ENCODE measurements around the gene ROR1. TPM values are rescaled to one million over a fixed set of nuclear protein-coding genes. Genes with fewer than 3 reads are reported as not detected.

ROR1 gene
- polyA plus RNA-seq, 1 of the 3 experiments (the other 2 are of a cell fraction), result 4.0 TPM

DNA sequence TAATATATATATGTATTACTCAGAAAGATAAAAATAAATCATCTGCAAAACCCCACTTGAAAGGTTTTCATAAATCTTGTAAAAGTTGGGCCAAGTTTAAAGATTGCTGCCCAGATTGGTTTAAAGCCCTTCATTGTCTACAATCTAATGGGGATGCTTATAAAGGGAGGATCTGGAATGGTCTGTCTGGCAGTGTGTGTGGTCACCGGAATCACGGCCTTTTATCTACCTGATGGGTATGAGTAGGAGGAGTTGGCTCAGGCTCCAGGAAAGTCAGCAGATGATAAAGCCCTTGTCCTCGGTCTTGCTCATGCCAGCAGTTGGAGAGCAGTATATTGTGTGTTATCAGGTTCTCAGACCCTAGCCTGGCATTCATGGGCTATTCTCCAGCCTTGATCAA is 197.7 kb downstream of the ROR1 start (continued):
- TF ChIP-seq, protein P1, sequence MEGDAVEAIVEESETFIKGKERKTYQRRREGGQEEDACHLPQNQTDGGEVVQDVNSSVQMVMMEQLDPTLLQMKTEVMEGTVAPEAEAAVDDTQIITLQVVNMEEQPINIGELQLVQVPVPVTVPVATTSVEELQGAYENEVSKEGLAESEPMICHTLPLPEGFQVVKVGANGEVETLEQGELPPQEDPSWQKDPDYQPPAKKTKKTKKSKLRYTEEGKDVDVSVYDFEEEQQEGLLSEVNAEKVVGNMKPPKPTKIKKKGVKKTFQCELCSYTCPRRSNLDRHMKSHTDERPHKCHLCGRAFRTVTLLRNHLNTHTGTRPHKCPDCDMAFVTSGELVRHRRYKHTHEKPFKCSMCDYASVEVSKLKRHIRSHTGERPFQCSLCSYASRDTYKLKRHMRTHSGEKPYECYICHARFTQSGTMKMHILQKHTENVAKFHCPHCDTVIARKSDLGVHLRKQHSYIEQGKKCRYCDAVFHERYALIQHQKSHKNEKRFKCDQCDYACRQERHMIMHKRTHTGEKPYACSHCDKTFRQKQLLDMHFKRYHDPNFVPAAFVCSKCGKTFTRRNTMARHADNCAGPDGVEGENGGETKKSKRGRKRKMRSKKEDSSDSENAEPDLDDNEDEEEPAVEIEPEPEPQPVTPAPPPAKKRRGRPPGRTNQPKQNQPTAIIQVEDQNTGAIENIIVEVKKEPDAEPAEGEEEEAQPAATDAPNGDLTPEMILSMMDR (IDR thresholded peaks at IDR 0.05), result no peak

DNA sequence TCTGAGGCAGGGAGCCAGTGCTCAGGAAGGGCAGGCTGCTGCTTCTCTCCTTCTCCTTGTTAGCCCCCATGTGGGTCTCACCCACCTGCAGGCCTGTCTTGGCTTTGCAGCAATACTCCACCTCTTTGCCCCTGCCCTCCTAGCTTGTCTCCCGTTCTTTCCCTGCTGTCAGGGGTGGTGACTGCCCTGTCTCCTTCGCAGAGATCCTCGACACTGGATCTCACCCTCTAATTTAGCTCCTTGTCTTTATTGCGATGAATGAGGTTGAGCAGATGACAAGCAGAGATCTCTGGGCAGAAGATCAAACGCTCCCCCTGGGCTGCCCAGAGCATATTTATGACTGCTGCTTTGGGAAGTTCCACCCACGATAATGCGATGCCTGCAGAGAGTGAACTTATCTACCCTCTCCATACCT is 199.2 kb downstream of the ROR1 start:
- Histone ChIP-seq H3K4me3 (ENCODE audit: low read depth in 2 of 2, low read length in 1 of 2) (no peak overlapping the region), H3K9ac (no peak overlapping the region), H3F3A (replicated peaks; ENCODE audit: insufficient read depth) (peaks cover 4% of the 10 kb centered on the region), H4K20me1 (ENCODE audit: insufficient read depth) (no peaks in the 10 kb centered on the region), H3K27me3 (ENCODE audit: insufficient read depth) (no peaks in the 10 kb centered on the region), H3K4me1 (ENCODE audit: control insufficient read depth in 1 of 2, insufficient read depth in 2 of 2, low read depth in 1 of 2, low read length in 1 of 2) (peaks cover 0 to 8% of the 10 kb centered on the region in 2 experiments; a peak in 2 of 4 replicates), H3K9me3 (no peaks in the 10 kb centered on the region), H3K79me2 (ENCODE audit: insufficient read depth) (no peaks in the 10 kb centered on the region), H2AFZ (ENCODE audit: low read depth) (no peak overlapping the region), H3K4me2 (no peak overlapping the region), H3K9me2 (no peaks in the 10 kb centered on the region), H3K27ac (ENCODE audit: low read depth in 2 of 2, low read length in 1 of 2) (no peak overlapping the region), H3K36me3 (replicated peaks in 1 of 2; ENCODE audit: control insufficient read depth in 1 of 2, insufficient read depth in 2 of 2, low read length in 1 of 2) (no peaks in the 10 kb centered on the region)
- POLR2A ChIA-PET, result no interaction called here
- TF ChIP-seq EP300 (IDR thresholded peaks at IDR 0.05; ENCODE audit: borderline replicate concordance in 1 of 2, low read depth in 1 of 2, low read length in 1 of 2) (no peak), MXI1 (IDR thresholded peaks at IDR 0.05; ENCODE audit: low read depth, low read length) (no peak), GATA2 (CRISPR knock-in tag; IDR thresholded peaks at IDR 0.05) (no peak), GABPA (IDR thresholded peaks at IDR 0.05; ENCODE audit: low read depth) (no peak), YY1 (IDR thresholded peaks at IDR 0.05; ENCODE audit: low read depth) (no peak), RFX5 (IDR thresholded peaks at IDR 0.05; ENCODE audit: low read length) (no peak), NRF1 (IDR thresholded peaks at IDR 0.05; ENCODE audit: low read depth, low read length) (no peak), JUND (IDR thresholded peaks at IDR 0.05) (no peak), RCOR1 (IDR thresholded peaks at IDR 0.05; ENCODE audit: low read length) (no peak), TCF12 (IDR thresholded peaks at IDR 0.05) (no peak), SMC3 (IDR thresholded peaks at IDR 0.05; ENCODE audit: low read depth, low read length) (no peak), SIN3A (IDR thresholded peaks at IDR 0.05; ENCODE audit: borderline replicate concordance, low read depth, low read length) (no peak)
- TF ChIP-seq, protein P2, sequence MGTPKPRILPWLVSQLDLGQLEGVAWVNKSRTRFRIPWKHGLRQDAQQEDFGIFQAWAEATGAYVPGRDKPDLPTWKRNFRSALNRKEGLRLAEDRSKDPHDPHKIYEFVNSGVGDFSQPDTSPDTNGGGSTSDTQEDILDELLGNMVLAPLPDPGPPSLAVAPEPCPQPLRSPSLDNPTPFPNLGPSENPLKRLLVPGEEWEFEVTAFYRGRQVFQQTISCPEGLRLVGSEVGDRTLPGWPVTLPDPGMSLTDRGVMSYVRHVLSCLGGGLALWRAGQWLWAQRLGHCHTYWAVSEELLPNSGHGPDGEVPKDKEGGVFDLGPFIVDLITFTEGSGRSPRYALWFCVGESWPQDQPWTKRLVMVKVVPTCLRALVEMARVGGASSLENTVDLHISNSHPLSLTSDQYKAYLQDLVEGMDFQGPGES (IDR thresholded peaks at IDR 0.05; ENCODE audit: low read depth, low read length), result no peak
- TF ChIP-seq, protein P3, sequence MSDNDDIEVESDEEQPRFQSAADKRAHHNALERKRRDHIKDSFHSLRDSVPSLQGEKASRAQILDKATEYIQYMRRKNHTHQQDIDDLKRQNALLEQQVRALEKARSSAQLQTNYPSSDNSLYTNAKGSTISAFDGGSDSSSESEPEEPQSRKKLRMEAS (IDR thresholded peaks at IDR 0.05; ENCODE audit: low read depth), result no peak
- TF ChIP-seq, protein P4, sequence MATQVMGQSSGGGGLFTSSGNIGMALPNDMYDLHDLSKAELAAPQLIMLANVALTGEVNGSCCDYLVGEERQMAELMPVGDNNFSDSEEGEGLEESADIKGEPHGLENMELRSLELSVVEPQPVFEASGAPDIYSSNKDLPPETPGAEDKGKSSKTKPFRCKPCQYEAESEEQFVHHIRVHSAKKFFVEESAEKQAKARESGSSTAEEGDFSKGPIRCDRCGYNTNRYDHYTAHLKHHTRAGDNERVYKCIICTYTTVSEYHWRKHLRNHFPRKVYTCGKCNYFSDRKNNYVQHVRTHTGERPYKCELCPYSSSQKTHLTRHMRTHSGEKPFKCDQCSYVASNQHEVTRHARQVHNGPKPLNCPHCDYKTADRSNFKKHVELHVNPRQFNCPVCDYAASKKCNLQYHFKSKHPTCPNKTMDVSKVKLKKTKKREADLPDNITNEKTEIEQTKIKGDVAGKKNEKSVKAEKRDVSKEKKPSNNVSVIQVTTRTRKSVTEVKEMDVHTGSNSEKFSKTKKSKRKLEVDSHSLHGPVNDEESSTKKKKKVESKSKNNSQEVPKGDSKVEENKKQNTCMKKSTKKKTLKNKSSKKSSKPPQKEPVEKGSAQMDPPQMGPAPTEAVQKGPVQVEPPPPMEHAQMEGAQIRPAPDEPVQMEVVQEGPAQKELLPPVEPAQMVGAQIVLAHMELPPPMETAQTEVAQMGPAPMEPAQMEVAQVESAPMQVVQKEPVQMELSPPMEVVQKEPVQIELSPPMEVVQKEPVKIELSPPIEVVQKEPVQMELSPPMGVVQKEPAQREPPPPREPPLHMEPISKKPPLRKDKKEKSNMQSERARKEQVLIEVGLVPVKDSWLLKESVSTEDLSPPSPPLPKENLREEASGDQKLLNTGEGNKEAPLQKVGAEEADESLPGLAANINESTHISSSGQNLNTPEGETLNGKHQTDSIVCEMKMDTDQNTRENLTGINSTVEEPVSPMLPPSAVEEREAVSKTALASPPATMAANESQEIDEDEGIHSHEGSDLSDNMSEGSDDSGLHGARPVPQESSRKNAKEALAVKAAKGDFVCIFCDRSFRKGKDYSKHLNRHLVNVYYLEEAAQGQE (IDR thresholded peaks at IDR 0.05; ENCODE audit: low read depth, low read length), result no peak
- CTCF ChIA-PET, result interaction anchor here (1.1 to 2.5 kb wide), 3 partner anchors 11 to 164 kb away, joined by 3 to 8 read pairs (median 4); no protein-coding TSS in a partner anchor
- DNase-seq, result no peak
- 90% methylated on average over 7 of the region's 7 CpGs for WGBS (ENCODE audit: low lambda C conversion rate)
